Measurements from ENCODE around the gene OR1I1. TPM values are rescaled to one million over a fixed set of nuclear protein-coding genes. Genes with fewer than 3 reads are reported as not detected.

Gene OR1I1
- total RNA-seq, 2 experiments from 2014 or later, result not detected

- intact Hi-C loops (cut with DNase I, micrococcal nuclease), result loop anchor here in 1 of 2 experiments (5.0 to 10.0 kb wide), 3 partner anchors 558 to 1123 kb away; partner anchors contain the start of genes NDUFB7, RFX1 and TPM4
- peak; percentile 73 for DNase-seq
Measured at GRCh38 chr19:15129856-15130585, 48.0 kb downstream of the OR1I1 start.

DNA sequence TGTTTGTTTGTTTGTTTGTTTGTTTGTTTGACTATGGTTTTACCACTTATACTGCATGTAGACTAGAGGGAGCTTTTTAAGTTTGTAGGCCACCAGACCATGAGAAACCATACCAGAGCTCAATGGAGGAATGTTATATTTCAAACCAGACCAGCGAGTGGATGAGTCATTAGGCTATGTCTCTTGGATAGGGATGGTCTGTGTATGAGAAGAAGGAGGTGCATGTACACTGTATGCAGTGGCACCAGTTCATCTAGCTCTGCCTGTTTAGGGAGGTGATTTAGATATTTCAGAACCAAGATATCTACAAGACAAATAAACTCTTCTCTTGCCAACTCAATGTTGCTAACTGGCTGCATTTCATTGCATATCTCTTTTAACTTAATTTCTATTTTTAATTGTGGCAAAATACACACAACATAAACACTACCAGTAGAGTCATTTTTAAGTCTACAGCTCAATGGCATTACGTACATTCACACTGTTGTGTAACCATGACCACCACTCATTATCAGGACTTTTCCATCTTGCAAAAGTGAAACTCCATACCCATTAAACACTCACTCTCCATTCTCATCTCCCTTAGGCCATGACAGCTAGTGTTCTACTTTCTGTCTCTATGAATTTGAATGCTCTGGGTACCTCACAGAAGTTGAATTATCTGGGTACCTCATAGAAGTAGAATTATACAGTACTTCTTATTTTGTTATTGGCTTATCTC is 54.4 kb downstream of the OR1I1 start:
- no peak overlapping the region for H3K27ac Mint-ChIP-seq
- peak; percentile 47 for ATAC-seq
- ChIA-PET CTCF (interaction anchor here (1.0 to 1.5 kb wide), 2 partner anchors 10 to 35 kb away, joined by 4 read pairs; a partner anchor contains a TSS), POLR2A (interaction anchor here (0.9 kb wide), 1 partner anchor 20 kb away, joined by 5 read pairs; no protein-coding TSS in a partner anchor)
- no peaks in the 10 kb centered on the region for H3K27me3 Mint-ChIP-seq
- peaks cover 10% of the 10 kb centered on the region for H3K9me3 Mint-ChIP-seq (ENCODE audit: low read depth)
- H3K4me3 Mint-ChIP-seq, result no peak overlapping the region
- peaks cover 3% of the 10 kb centered on the region for H3K4me1 Mint-ChIP-seq
- no peak for DNase-seq
- H3K36me3 Mint-ChIP-seq (ENCODE audit: low read depth), result no peaks in the 10 kb centered on the region
- intact Hi-C loops (cut with DNase I, micrococcal nuclease), result no loop called here

More at GRCh38 chr19:15129856-15130585, 48.0 kb downstream of the OR1I1 start:
- Mint-ChIP-seq H3K27me3 (no peaks in the 10 kb centered on the region), H3K4me3 (no peak overlapping the region), H3K36me3 (ENCODE audit: low read depth) (no peaks in the 10 kb centered on the region), H3K4me1 (peaks cover 24% of the 10 kb centered on the region), H3K9me3 (ENCODE audit: low read depth) (no peaks in the 10 kb centered on the region), H3K27ac (peak overlapping the region; percentile 96)
- ChIA-PET CTCF (interaction anchor here (0.8 kb wide), 1 partner anchor 23 kb away, joined by 3 read pairs; no protein-coding TSS in a partner anchor), POLR2A (no interaction called here)
- peak; percentile 18 for ATAC-seq

DNA sequence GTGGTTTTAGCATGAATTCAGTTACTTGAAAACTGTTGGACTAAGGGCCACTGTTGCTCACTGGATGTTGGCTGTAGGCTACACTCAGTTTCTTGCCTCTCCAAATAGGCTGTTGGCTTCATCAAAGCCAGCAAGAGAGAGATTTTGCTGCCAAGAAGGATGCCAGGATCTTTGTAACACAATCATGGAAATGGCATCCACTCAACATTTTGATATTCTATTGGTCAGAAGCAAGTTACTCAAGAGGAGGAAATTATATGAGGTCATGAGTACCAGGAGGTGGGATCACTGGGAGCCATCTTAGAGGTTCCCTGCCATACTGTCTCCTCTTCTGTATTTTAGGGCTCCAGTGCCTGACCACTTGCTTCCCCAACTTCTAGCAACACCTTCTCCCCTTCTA is 55.8 kb downstream of the OR1I1 start:
- H3K36me3 Mint-ChIP-seq (ENCODE audit: low read depth), result no peaks in the 10 kb centered on the region
- H3K9me3 Mint-ChIP-seq (ENCODE audit: low read depth), result peaks cover 10% of the 10 kb centered on the region
- no peak overlapping the region for H3K27ac Mint-ChIP-seq
- H3K4me3 Mint-ChIP-seq, result no peak overlapping the region
- DNase-seq (no peak), ATAC-seq (no peak)
- ChIA-PET POLR2A (interaction anchor here (0.7 kb wide), 1 partner anchor 281 kb away, joined by 3 read pairs; the partner anchor contains the start of gene AKAP8L), CTCF (interaction anchor here (1.1 kb wide), 1 partner anchor 21 kb away, joined by 3 read pairs; no protein-coding TSS in a partner anchor)
- intact Hi-C loops (cut with DNase I, micrococcal nuclease), result no loop called here
- peaks cover 3% of the 10 kb centered on the region for H3K4me1 Mint-ChIP-seq
- no peaks in the 10 kb centered on the region for H3K27me3 Mint-ChIP-seq

GRCh38 chr19:15138427-15138826 is 56.4 kb downstream of the OR1I1 start:
- Mint-ChIP-seq H3K36me3 (ENCODE audit: low read depth) (no peaks in the 10 kb centered on the region), H3K4me3 (no peak overlapping the region), H3K27ac (no peak overlapping the region), H3K27me3 (no peaks in the 10 kb centered on the region), H3K4me1 (peaks cover 3% of the 10 kb centered on the region), H3K9me3 (ENCODE audit: low read depth) (peaks cover 10% of the 10 kb centered on the region)
- intact Hi-C loops (cut with DNase I, micrococcal nuclease), result no loop called here
- POLR2A ChIA-PET, result interaction anchor here (0.7 kb wide), 1 partner anchor 280 kb away, joined by 3 read pairs; the partner anchor contains the start of gene AKAP8L
- no peak for DNase-seq
- CTCF ChIA-PET, result interaction anchor here (1.1 kb wide), 1 partner anchor 20 kb away, joined by 3 read pairs; no protein-coding TSS in a partner anchor
- ATAC-seq, result no peak

DNA sequence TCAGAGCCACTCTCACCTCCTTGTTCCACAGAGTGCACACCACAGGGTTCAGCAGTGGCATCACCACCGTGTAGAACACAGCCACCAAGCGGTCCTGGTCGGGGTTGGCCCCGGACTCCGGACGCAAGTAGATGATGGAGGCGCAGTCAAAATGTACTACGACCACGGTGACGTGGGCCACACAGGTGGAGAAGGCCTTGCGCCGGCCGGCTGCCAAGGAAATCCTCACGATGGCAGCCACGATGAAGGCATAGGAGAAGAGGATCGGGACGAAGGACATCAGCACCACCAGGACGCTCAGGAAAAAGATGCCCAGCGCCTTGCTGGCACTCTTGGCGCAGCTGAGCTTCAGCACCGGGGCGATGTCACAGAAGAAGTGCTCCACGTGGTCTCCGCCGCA is 59.1 kb downstream of the OR1I1 start:
- Mint-ChIP-seq H3K4me3 (no peak overlapping the region), H3K27ac (no peak overlapping the region), H3K4me1 (peaks cover 3% of the 10 kb centered on the region), H3K36me3 (ENCODE audit: low read depth) (no peaks in the 10 kb centered on the region), H3K27me3 (no peaks in the 10 kb centered on the region), H3K9me3 (ENCODE audit: low read depth) (peaks cover 10% of the 10 kb centered on the region)
- intact Hi-C loops (cut with DNase I, micrococcal nuclease), result no loop called here
- CTCF ChIA-PET, result no interaction called here
- no peak for DNase-seq
- POLR2A ChIA-PET, result no interaction called here
- ATAC-seq, result no peak

- ChIA-PET POLR2A (no interaction called here), CTCF (interaction anchor here (2.2 kb wide), 1 partner anchor 42 kb away, joined by 6 read pairs; no protein-coding TSS in a partner anchor)
- H3K4me3 Mint-ChIP-seq, result no peak overlapping the region
- H3K27ac Mint-ChIP-seq, result no peak overlapping the region
- intact Hi-C loops (cut with DNase I, micrococcal nuclease), result no loop called here
- no peaks in the 10 kb centered on the region for H3K36me3 Mint-ChIP-seq (ENCODE audit: low read depth)
- ATAC-seq (no peak), DNase-seq (no peak)
- peaks cover 10% of the 10 kb centered on the region for H3K9me3 Mint-ChIP-seq (ENCODE audit: low read depth)
- H3K27me3 Mint-ChIP-seq, result no peaks in the 10 kb centered on the region
- H3K4me1 Mint-ChIP-seq, result peaks cover 3% of the 10 kb centered on the region
Measured at GRCh38 chr19:15142313-15142712, 60.3 kb downstream of the OR1I1 start.

Other genes with a start within 250 kb of the OR1I1 start
- gene OR7A5, start 247.0 kb upstream of the OR1I1 start, total RNA-seq, result not detected
- not detected for gene OR7C1, start 247.0 kb upstream of the OR1I1 start, total RNA-seq
- gene OR7A10, start 233.3 kb upstream of the OR1I1 start, total RNA-seq, result not detected
- gene OR7A17, start 196.1 kb upstream of the OR1I1 start, total RNA-seq, result not detected
- gene OR7C2, start 140.7 kb upstream of the OR1I1 start, total RNA-seq, result not detected
- gene SLC1A6, start 102.3 kb upstream of the OR1I1 start, total RNA-seq, result not detected
- not detected for gene CASP14, start 32.7 kb upstream of the OR1I1 start, total RNA-seq
- gene SYDE1, start 25.2 kb downstream of the OR1I1 start, total RNA-seq, result 1 to 10 TPM; 2.1 to 3.3 TPM
- under 1 TPM; 0.02 to 0.25 TPM for gene NOTCH3, start 118.8 kb downstream of the OR1I1 start, total RNA-seq
- under 1 TPM in 1 of 2 experiments, not detected in 1; 0.09 TPM for gene EPHX3, start 150.2 kb downstream of the OR1I1 start, total RNA-seq

Data from activated CD4-positive, alpha-beta T cell treated with anti-CD3 and anti-CD28 coated beads for 36 hours (primary cell).